GM23248 (cell line): ENCODE data around the gene TMEM37. TPM values are rescaled to one million over a fixed set of nuclear protein-coding genes. Genes with fewer than 3 reads are reported as not detected.

ENCODE experiments used
- DNase-seq: peaks from one replicate; pipeline ENCODE4 v3.0.0-alpha.2; 2015
- H2AFZ ChIP-seq: fragments of 200-600 bp; sonication (generic); 2 replicates; pipeline ENCODE4 v1.6.1; 2016; ENCODE audit warnings: antibody characterized with exemption
- H3F3A ChIP-seq: fragments of 200-600 bp; sonication (generic); 2 replicates; pipeline ENCODE4 v1.6.1; 2016; ENCODE audit warnings: mild to moderate bottlenecking, antibody characterized with exemption, mixed run types; ENCODE audit not compliant: insufficient read depth
- H3K27ac ChIP-seq: fragments of 200-600 bp; sonication (generic); 2 replicates; pipeline ENCODE4 v1.5.1; 2016; ENCODE audit warnings: mild to moderate bottlenecking
- H3K27me3 ChIP-seq: fragments of 200-600 bp; sonication (generic); replicated peaks from 2 replicates; pipeline ENCODE4 v1.6.1; 2016; ENCODE audit warnings: mild to moderate bottlenecking; ENCODE audit not compliant: insufficient read depth
- H3K36me3 ChIP-seq: fragments of 200-600 bp; sonication (generic); 2 replicates; pipeline ENCODE4 v1.6.1; 2016; ENCODE audit warnings: low read depth, mild to moderate bottlenecking
- H3K4me1 ChIP-seq: fragments of 200-600 bp; sonication (generic); 2 replicates; pipeline ENCODE4 v1.6.1; 2016; ENCODE audit warnings: mild to moderate bottlenecking; ENCODE audit not compliant: insufficient read depth
- H3K4me2 ChIP-seq: fragments of 200-600 bp; sonication (generic); one replicate; pipeline ENCODE4 v1.6.1; 2016; ENCODE audit warnings: mild to moderate bottlenecking; ENCODE audit not compliant: unreplicated experiment
- H3K4me3 ChIP-seq: fragments of 200-600 bp; sonication (generic); 2 replicates; pipeline ENCODE4 v1.5.1; 2016; ENCODE audit warnings: mild to moderate bottlenecking
- H3K79me2 ChIP-seq: fragments of 200-600 bp; sonication (generic); 2 replicates; pipeline ENCODE4 v1.6.1; 2016; ENCODE audit warnings: mild to moderate bottlenecking; ENCODE audit not compliant: insufficient read depth
- H3K9ac ChIP-seq: fragments of 200-600 bp; sonication (generic); 2 replicates; pipeline ENCODE4 v1.6.1; 2016; ENCODE audit warnings: mild to moderate bottlenecking
- H3K9me2 ChIP-seq: fragments of 200-600 bp; sonication (generic); 2 replicates; pipeline ENCODE4 v1.6.1; 2016; ENCODE audit warnings: mixed run types, mild to moderate bottlenecking, moderate library complexity; ENCODE audit not compliant: insufficient read depth
- H3K9me3 ChIP-seq: fragments of 200-600 bp; sonication (generic); one replicate; pipeline ENCODE4 v1.6.1; 2017; ENCODE audit warnings: low read depth
- H4K20me1 ChIP-seq: fragments of 200-600 bp; sonication (generic); 2 replicates; pipeline ENCODE4 v1.6.0; 2016; ENCODE audit not compliant: insufficient read depth
- EZH2 ChIP-seq: fragments of 200-600 bp; sonication (generic); IDR thresholded peaks from 2 replicates; pipeline ENCODE4 v1.6.1; 2018; ENCODE audit warnings: antibody characterized with exemption, mild to moderate bottlenecking; ENCODE audit not compliant: insufficient read depth, poor library complexity, severe bottlenecking
- EZH2phosphoT487 ChIP-seq: fragments of 200-600 bp; sonication (generic); IDR thresholded peaks from 2 replicates; pipeline ENCODE4 v1.6.1; 2018; ENCODE audit warnings: antibody characterized with exemption, moderate library complexity, mild to moderate bottlenecking, low read depth; ENCODE audit not compliant: insufficient read depth
- WGBS, 2 experiments: methylation state at CpG; one replicate each; pipeline ENCODE4 v1.1.6; 2015 to 2017; ENCODE audit warnings: low lambda C conversion rate in 2 of 2, low coverage in 1 of 2; ENCODE audit errors: missing lambda C conversion rate in 2 of 2; 5-methylcytosine and 5-hydroxymethylcytosine counted together
- in situ Hi-C: fragments of 300-500 bp; cut with MboI; formaldehyde crosslinking; loops from 2 replicates; pipeline ENCODE4 v1.15.0; 2020
- polyA plus RNA-seq: library from polyadenylated mRNA; unstranded; fragments of >200 nt; fragmentation: Nextera tagmentation; extraction: Ambion mirVana; gene quantifications from 2 replicates; pipeline ENCODE4 v1.2.1, GENCODE V29; 2016
- total RNA-seq: library from RNA; depleted of rRNA; stranded (reverse); fragments of >200 nt; shearing (Covaris generic); gene quantifications from 2 replicates; pipeline ENCODE4 v1.2.3, GENCODE V29; 2014

TMEM37 gene
- total and polyA plus RNA-seq, 2 experiments from 2014 or later: 0.53 TPM; not detected in 1

DNA sequence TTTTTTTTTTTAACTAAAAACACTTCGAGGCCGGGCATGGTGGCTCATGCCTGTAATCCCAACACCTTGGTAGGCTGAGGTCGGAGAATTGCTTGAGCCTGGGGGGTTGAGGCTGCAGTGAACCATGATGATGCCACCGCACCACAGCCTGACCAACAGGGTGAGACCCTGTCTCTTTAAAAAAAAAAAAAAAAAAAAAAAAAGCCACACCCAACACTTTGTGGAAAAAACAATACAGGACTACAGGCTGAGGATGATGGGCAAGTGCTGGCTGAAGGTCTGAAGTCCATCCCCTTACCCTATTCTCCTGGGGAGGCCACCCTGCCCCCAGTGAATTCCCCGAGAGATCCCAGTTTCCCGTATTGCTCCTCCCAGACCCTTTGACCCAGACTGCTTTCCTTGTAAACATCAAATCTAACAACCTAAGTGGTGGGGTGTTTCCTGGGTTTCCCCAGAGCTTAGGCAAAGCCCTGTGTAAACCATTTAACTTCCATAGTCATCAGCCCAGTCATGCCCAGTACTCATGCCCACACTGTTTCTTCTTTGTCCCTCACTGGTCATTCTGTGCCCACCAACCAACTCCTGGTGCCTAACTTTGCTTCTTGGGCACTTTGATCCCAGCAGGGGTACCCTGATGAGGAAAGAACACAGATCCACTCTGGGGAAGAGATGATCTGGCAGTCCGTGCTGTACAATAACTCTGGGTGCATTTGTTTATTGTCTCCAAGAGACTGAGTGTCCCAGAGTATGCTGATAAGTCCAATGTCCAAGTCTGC lies 5.8 kb upstream of the TMEM37 start:
- no peak overlapping the region for H2AFZ ChIP-seq
- no peak overlapping the region for H3K4me2 ChIP-seq
- H3K27me3 ChIP-seq: peaks cover 6% of the 10 kb centered on the region; the same call in 1 of the 2 replicates
- H3F3A ChIP-seq: no peaks in the 10 kb centered on the region
- 66 to 67% methylated on average over 7 of the region's 7 CpGs for WGBS, 2 experiments
- no peak for TF ChIP-seq EZH2phosphoT487
- TF ChIP-seq EZH2: no peak
- H3K4me3 ChIP-seq: no peak overlapping the region
- no peak overlapping the region for H3K9ac ChIP-seq
- no peaks in the 10 kb centered on the region for H3K36me3 ChIP-seq
- no peaks in the 10 kb centered on the region for H3K9me3 ChIP-seq
- in situ Hi-C loops: no loop called here
- DNase-seq: no peak
- no peaks in the 10 kb centered on the region for H4K20me1 ChIP-seq
- H3K79me2 ChIP-seq: no peaks in the 10 kb centered on the region
- H3K9me2 ChIP-seq: no peaks in the 10 kb centered on the region
- H3K27ac ChIP-seq: no peak overlapping the region
- H3K4me1 ChIP-seq: no peaks in the 10 kb centered on the region

DNA sequence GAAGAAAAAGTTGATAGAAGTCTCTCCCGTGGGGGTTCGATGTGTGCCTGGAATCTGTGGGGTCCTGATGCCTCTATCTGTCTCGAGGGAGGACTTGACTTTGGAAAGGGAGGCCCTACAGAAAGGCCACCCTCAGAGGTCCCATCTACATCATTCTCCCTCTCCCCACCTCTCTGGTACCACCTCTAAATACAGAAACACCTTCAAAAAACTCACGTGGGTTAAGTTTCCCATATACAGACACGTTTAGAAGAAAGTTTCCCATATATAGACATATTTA lies 5.3 kb upstream of the TMEM37 start:
- H3K9ac ChIP-seq: no peak overlapping the region
- DNase-seq: no peak
- no peak overlapping the region for H3K4me2 ChIP-seq
- H3K4me1 ChIP-seq: no peaks in the 10 kb centered on the region
- no peaks in the 10 kb centered on the region for H3K9me2 ChIP-seq
- H2AFZ ChIP-seq: no peak overlapping the region
- H3F3A ChIP-seq: no peaks in the 10 kb centered on the region
- no peaks in the 10 kb centered on the region for H3K36me3 ChIP-seq
- no peaks in the 10 kb centered on the region for H3K79me2 ChIP-seq
- in situ Hi-C loops: no loop called here
- H3K27me3 ChIP-seq: peaks cover 6% of the 10 kb centered on the region; the same call in 1 of the 2 replicates
- 46 to 50% methylated on average over 5 of the region's 5 CpGs for WGBS, 2 experiments
- H4K20me1 ChIP-seq: no peaks in the 10 kb centered on the region
- H3K4me3 ChIP-seq: no peak overlapping the region
- H3K9me3 ChIP-seq: no peaks in the 10 kb centered on the region
- no peak overlapping the region for H3K27ac ChIP-seq
- TF ChIP-seq EZH2phosphoT487: no peak
- no peak for TF ChIP-seq EZH2

DNA sequence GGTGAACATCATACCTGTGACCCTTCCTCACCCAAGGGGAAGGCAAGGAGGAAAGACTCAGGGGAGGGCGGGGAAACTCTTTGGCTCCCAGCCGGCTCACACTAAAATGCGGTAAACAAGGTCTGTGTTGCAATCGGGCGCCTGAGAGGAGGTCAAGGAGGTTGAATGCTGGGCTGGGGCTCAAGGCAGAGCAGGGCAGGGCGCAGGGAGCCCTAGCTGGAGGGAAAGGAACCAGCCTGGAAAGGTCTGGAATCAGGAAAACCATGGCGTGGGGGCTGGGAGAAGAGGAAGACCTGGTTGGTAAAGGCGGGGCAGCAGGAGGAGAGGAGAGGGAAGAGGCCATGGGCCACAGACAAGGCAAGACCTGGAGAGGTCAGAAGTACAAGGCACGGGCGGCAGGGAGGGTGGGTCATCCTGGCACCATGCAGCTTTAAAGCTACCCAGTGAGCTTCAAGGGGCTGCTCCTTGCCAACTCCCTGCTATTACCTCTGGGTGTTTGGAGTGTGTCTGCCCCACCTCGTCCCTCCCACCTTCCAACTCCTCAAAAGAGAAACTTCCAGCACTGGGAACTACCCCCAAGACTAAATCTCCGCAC lies 4.8 kb upstream of the TMEM37 start:
- in situ Hi-C loops: no loop called here
- H3K4me2 ChIP-seq: no peak overlapping the region
- H3K27me3 ChIP-seq: peaks cover 6% of the 10 kb centered on the region; the same call in 1 of the 2 replicates
- H3K79me2 ChIP-seq: no peaks in the 10 kb centered on the region
- no peaks in the 10 kb centered on the region for H3K9me2 ChIP-seq
- H3K36me3 ChIP-seq: no peaks in the 10 kb centered on the region
- no peaks in the 10 kb centered on the region for H3K9me3 ChIP-seq
- 55% methylated on average over 11 to 12 of the region's 12 CpGs for WGBS, 2 experiments
- H3K4me1 ChIP-seq: no peaks in the 10 kb centered on the region
- H4K20me1 ChIP-seq: no peaks in the 10 kb centered on the region
- no peak for TF ChIP-seq EZH2phosphoT487
- TF ChIP-seq EZH2: no peak
- H3K4me3 ChIP-seq: no peak overlapping the region
- DNase-seq: no peak
- no peaks in the 10 kb centered on the region for H3F3A ChIP-seq
- H3K27ac ChIP-seq: no peak overlapping the region
- no peak overlapping the region for H2AFZ ChIP-seq
- H3K9ac ChIP-seq: no peak overlapping the region

DNA sequence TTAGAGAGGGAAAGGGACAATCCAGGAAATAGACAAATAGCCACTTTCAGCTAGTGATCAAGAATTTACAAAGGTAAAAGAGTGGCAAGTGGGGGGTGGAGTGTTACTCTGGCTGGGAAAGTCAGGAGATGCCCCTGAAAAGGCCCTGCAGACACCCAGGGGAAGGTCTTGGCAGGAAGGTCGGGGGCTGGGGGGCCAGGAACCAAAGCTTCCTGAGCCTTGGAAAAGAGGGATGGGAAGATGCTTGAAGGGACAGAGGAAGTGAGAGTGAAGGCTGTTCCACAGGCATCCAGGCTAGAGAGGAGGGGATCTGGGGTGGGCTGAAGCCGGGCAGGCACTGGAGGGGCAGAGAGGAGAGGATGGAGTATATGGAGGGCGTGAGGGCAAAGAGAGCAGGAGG lies 3.9 kb upstream of the TMEM37 start:
- in situ Hi-C loops: no loop called here
- peaks cover 6% of the 10 kb centered on the region; the same call in 1 of the 2 replicates for H3K27me3 ChIP-seq
- H3K9me2 ChIP-seq: no peaks in the 10 kb centered on the region
- no peaks in the 10 kb centered on the region for H3K9me3 ChIP-seq
- H3K4me2 ChIP-seq: no peak overlapping the region
- no peak overlapping the region for H3K9ac ChIP-seq
- no peak for TF ChIP-seq EZH2
- no peak for TF ChIP-seq EZH2phosphoT487
- no peaks in the 10 kb centered on the region for H3K79me2 ChIP-seq
- H3F3A ChIP-seq: no peaks in the 10 kb centered on the region
- H4K20me1 ChIP-seq: no peaks in the 10 kb centered on the region
- no peaks in the 10 kb centered on the region for H3K4me1 ChIP-seq
- no peaks in the 10 kb centered on the region for H3K36me3 ChIP-seq
- DNase-seq: no peak
- no peak overlapping the region for H3K27ac ChIP-seq
- no peak overlapping the region for H3K4me3 ChIP-seq
- WGBS, 2 experiments: 49 to 56% methylated on average over 3 of the region's 3 CpGs
- no peak overlapping the region for H2AFZ ChIP-seq
